Smooth muscle cell (in vitro differentiated cells): Measurements from ENCODE around the gene TIE1. TPM values are rescaled to one million over a fixed set of nuclear protein-coding genes. Genes with fewer than 3 reads are reported as not detected.
A peak's percentile ranks its signal among the peaks of the same experiment; 100 is the strongest.

Source experiments
- DNase-seq: peaks from one replicate; lab custom pipeline; 2025; ENCODE audit not compliant: unreplicated experiment; lab: John Stamatoyannopoulos, UW
- H2AFZ ChIP-seq: fragments of 200-600 bp; sonication (generic); 2 replicates; pipeline ENCODE4 v1.6.0; 2016; ENCODE audit warnings: antibody characterized with exemption, low read depth, mild to moderate bottlenecking
- H3F3A ChIP-seq: fragments of 200-600 bp; sonication (generic); 2 replicates; pipeline ENCODE4 v1.6.0; 2017; ENCODE audit warnings: antibody characterized with exemption, low read depth
- H3K27ac ChIP-seq: fragments of 200-600 bp; sonication (generic); 2 replicates; pipeline ENCODE4 v1.5.1; 2016; ENCODE audit warnings: low read depth, mild to moderate bottlenecking
- H3K27me3 ChIP-seq: fragments of 200-600 bp; sonication (generic); 2 replicates; pipeline ENCODE4 v1.6.1; 2016; ENCODE audit warnings: low read depth, mild to moderate bottlenecking
- H3K36me3 ChIP-seq: fragments of 200-600 bp; sonication (generic); 2 replicates; pipeline ENCODE4 v1.5.1; 2016; ENCODE audit warnings: low read depth
- H3K4me1 ChIP-seq: fragments of 200-600 bp; sonication (generic); 2 replicates; pipeline ENCODE4 v1.5.1; 2016; ENCODE audit warnings: low read depth
- H3K4me2 ChIP-seq: fragments of 200-600 bp; sonication (generic); 2 replicates; pipeline ENCODE4 v1.6.0; 2016; ENCODE audit warnings: mild to moderate bottlenecking
- H3K4me3 ChIP-seq: fragments of 200-600 bp; sonication (generic); 2 replicates; pipeline ENCODE4 v1.5.1; 2016; ENCODE audit warnings: mild to moderate bottlenecking
- H3K79me2 ChIP-seq: fragments of 200-600 bp; sonication (generic); 2 replicates; pipeline ENCODE4 v1.6.0; 2016; ENCODE audit warnings: low read depth, mild to moderate bottlenecking
- H3K9ac ChIP-seq: fragments of 200-600 bp; sonication (generic); 2 replicates; pipeline ENCODE4 v1.6.0; 2016; ENCODE audit warnings: low read depth
- H3K9me3 ChIP-seq: fragments of 200-600 bp; sonication (generic); replicated peaks from 2 replicates; pipeline ENCODE4 v1.5.1; 2016; ENCODE audit warnings: low read depth
- H4K20me1 ChIP-seq: fragments of 200-600 bp; sonication (generic); 2 replicates; pipeline ENCODE4 v1.6.0; 2016; ENCODE audit warnings: low read depth
- WGBS: methylation state at CpG from one replicate; pipeline ENCODE4 v1.1.7; 2016; ENCODE audit warnings: low lambda C conversion rate; 5-methylcytosine and 5-hydroxymethylcytosine counted together
- polyA plus RNA-seq: library from polyadenylated mRNA; unstranded; fragments of >200 nt; fragmentation: Nextera tagmentation; extraction: Ambion mirVana; gene quantifications from 2 replicates; pipeline ENCODE4 v1.2.1, GENCODE V29; 2016
- total RNA-seq: library from RNA; depleted of rRNA; stranded (reverse); fragments of >200 nt; gene quantifications from 2 replicates; pipeline ENCODE4 v1.2.3, GENCODE V29; 2014
- TF ChIP-seq, protein P1 (sequence below): fragments of 200-600 bp; sonication (generic); IDR thresholded peaks from 2 replicates; pipeline ENCODE4 v1.5.1; 2017; ENCODE audit warnings: borderline replicate concordance, mild to moderate bottlenecking, antibody characterized with exemption; ENCODE audit not compliant: insufficient read depth, poor library complexity, severe bottlenecking

The TIE1 gene
- total and polyA plus RNA-seq, 2 experiments from 2014 or later: 0.18 to 0.73 TPM

GRCh38 chr1:43339584-43340232 is 38.9 kb downstream of the TIE1 start:
- TF ChIP-seq, protein P1, sequence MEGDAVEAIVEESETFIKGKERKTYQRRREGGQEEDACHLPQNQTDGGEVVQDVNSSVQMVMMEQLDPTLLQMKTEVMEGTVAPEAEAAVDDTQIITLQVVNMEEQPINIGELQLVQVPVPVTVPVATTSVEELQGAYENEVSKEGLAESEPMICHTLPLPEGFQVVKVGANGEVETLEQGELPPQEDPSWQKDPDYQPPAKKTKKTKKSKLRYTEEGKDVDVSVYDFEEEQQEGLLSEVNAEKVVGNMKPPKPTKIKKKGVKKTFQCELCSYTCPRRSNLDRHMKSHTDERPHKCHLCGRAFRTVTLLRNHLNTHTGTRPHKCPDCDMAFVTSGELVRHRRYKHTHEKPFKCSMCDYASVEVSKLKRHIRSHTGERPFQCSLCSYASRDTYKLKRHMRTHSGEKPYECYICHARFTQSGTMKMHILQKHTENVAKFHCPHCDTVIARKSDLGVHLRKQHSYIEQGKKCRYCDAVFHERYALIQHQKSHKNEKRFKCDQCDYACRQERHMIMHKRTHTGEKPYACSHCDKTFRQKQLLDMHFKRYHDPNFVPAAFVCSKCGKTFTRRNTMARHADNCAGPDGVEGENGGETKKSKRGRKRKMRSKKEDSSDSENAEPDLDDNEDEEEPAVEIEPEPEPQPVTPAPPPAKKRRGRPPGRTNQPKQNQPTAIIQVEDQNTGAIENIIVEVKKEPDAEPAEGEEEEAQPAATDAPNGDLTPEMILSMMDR: no peak
- Histone ChIP-seq H3K27ac (no peak overlapping the region), H3K9me3 (no peaks in the 10 kb centered on the region), H3K4me3 (no peak overlapping the region), H4K20me1 (no peaks in the 10 kb centered on the region), H3K4me1 (no peaks in the 10 kb centered on the region), H3K4me2 (no peak overlapping the region), H3K79me2 (no peaks in the 10 kb centered on the region), H3K36me3 (no peaks in the 10 kb centered on the region), H2AFZ (no peak overlapping the region), H3K9ac (no peak overlapping the region), H3F3A (no peaks in the 10 kb centered on the region), H3K27me3 (no peaks in the 10 kb centered on the region)
- no peak for DNase-seq
- WGBS: 85% methylated on average over 6 of the region's 6 CpGs

- no peaks in the 10 kb centered on the region for H4K20me1 ChIP-seq
- H3K9ac ChIP-seq: no peak overlapping the region
- no peaks in the 10 kb centered on the region for H3K9me3 ChIP-seq
- H3K27ac ChIP-seq: no peak overlapping the region
- no peaks in the 10 kb centered on the region for H3K36me3 ChIP-seq
- no peak overlapping the region for H3K4me2 ChIP-seq
- no peaks in the 10 kb centered on the region for H3K4me1 ChIP-seq
- no peaks in the 10 kb centered on the region for H3K79me2 ChIP-seq
- TF ChIP-seq, protein P1: no peak
- H3F3A ChIP-seq: no peaks in the 10 kb centered on the region
- DNase-seq: no peak
- no peak overlapping the region for H2AFZ ChIP-seq
- no peaks in the 10 kb centered on the region for H3K27me3 ChIP-seq
- no peak overlapping the region for H3K4me3 ChIP-seq
- 65% methylated on average over 1 of the region's 1 CpG for WGBS
These were observed 39.8 kb downstream of the TIE1 start for GRCh38 chr1:43340559-43340958.

GRCh38 chr1:43344267-43344850 is 43.6 kb downstream of the TIE1 start:
- no peak for DNase-seq
- H3K27ac ChIP-seq: peak overlapping the region; percentile 11
- H3K4me1 ChIP-seq: peaks cover 7% of the 10 kb centered on the region
- no peaks in the 10 kb centered on the region for H3K9me3 ChIP-seq
- no peaks in the 10 kb centered on the region for H3K27me3 ChIP-seq
- H3K9ac ChIP-seq: no peak overlapping the region
- H2AFZ ChIP-seq: no peak overlapping the region
- H3K4me3 ChIP-seq: no peak overlapping the region
- peaks cover 5% of the 10 kb centered on the region for H3F3A ChIP-seq
- H4K20me1 ChIP-seq: no peaks in the 10 kb centered on the region
- TF ChIP-seq, protein P1: no peak
- WGBS: 53% methylated on average over 4 of the region's 4 CpGs
- no peaks in the 10 kb centered on the region for H3K36me3 ChIP-seq
- H3K4me2 ChIP-seq: no peak overlapping the region
- no peaks in the 10 kb centered on the region for H3K79me2 ChIP-seq

- WGBS: 35% methylated on average over 3 of the region's 3 CpGs
- Histone ChIP-seq H3F3A (peaks cover 5% of the 10 kb centered on the region), H4K20me1 (no peaks in the 10 kb centered on the region), H3K9me3 (no peaks in the 10 kb centered on the region), H3K4me1 (peaks cover 13% of the 10 kb centered on the region), H3K27me3 (no peaks in the 10 kb centered on the region), H2AFZ (no peak overlapping the region), H3K36me3 (no peaks in the 10 kb centered on the region), H3K79me2 (no peaks in the 10 kb centered on the region), H3K9ac (no peak overlapping the region), H3K4me2 (no peak overlapping the region), H3K27ac (peak overlapping the region; percentile 11), H3K4me3 (no peak overlapping the region)
- TF ChIP-seq, protein P1: no peak
- DNase-seq: no peak
These were observed 44.3 kb downstream of the TIE1 start for GRCh38 chr1:43345120-43345519.
